ENCODE measurements around the gene TMEM176B. TPM values are rescaled to one million over a fixed set of nuclear protein-coding genes. Genes with fewer than 3 reads are reported as not detected.

Gene TMEM176B
- total and polyA plus RNA-seq, 12 donors = 1.8 to 99.1 (median 37.6) TPM

DNA sequence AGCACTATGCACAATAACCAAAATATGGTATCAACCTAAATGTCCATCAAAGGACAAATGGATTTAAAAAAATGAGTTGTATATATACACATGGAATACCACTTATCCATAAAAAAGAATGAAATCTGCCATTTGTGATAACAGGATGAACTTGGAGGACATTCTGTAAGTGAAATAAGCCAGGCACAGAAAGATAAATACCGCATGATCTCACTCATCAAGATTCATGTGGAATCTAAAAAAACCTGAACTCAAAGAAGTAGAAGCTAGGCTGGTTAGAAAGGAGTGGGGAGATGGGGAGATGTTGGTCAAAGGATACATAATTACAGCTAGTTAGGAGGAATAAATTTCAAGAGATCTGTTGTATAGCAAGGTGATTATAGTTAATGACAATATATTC is 34.9 kb upstream of the TMEM176B start:
- intact Hi-C loops (cut with DNase I) = no loop called here
- no peak overlapping the region for H3K27ac ChIP-seq
- H3K4me3 ChIP-seq = no peak overlapping the region
- no peaks in the 10 kb centered on the region for H3K9me3 ChIP-seq (replicated peaks in 1 of 3)
- TF ChIP-seq, protein P1, sequence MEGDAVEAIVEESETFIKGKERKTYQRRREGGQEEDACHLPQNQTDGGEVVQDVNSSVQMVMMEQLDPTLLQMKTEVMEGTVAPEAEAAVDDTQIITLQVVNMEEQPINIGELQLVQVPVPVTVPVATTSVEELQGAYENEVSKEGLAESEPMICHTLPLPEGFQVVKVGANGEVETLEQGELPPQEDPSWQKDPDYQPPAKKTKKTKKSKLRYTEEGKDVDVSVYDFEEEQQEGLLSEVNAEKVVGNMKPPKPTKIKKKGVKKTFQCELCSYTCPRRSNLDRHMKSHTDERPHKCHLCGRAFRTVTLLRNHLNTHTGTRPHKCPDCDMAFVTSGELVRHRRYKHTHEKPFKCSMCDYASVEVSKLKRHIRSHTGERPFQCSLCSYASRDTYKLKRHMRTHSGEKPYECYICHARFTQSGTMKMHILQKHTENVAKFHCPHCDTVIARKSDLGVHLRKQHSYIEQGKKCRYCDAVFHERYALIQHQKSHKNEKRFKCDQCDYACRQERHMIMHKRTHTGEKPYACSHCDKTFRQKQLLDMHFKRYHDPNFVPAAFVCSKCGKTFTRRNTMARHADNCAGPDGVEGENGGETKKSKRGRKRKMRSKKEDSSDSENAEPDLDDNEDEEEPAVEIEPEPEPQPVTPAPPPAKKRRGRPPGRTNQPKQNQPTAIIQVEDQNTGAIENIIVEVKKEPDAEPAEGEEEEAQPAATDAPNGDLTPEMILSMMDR (IDR thresholded peaks at IDR 0.05) = no peak
- no peak for DNase-seq
- no peaks in the 10 kb centered on the region for H3K27me3 ChIP-seq
- H3K36me3 ChIP-seq (replicated peaks in 1 of 2) = no peaks in the 10 kb centered on the region
- peaks cover 0 to 8% of the 10 kb centered on the region in 2 donors for H3K4me1 ChIP-seq (replicated peaks in 1 of 2)
- 61 to 81% (median 72%) methylated on average over 1 of the region's 1 CpG for WGBS, 4 donors

DNA sequence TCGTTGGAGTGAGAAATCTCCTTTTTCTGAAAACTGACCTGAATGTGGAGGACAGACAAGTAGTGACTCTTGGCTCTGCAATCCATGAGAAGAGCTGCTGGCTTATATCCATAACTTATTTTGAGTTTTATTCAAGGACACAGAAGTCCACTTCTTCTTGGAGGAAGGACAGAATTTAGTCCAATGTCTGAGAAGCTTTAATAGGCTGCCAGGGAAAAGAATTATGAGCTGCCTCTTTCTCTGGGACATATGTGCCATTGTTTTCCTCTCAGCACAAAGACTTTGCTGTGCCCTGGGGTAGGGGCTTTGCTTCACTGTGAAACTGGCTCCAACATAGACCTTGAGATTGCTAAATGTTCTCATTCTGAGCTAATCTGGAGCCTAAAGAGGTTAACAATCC is 31.7 kb upstream of the TMEM176B start:
- H3K4me1 ChIP-seq (replicated peaks in 1 of 2) = peaks cover 0 to 8% of the 10 kb centered on the region in 2 donors
- no peak for DNase-seq
- no peak overlapping the region for H3K27ac ChIP-seq
- intact Hi-C loops (cut with DNase I) = no loop called here
- H3K9me3 ChIP-seq (replicated peaks in 1 of 3) = no peaks in the 10 kb centered on the region
- H3K36me3 ChIP-seq (replicated peaks in 1 of 2) = no peaks in the 10 kb centered on the region
- no peak overlapping the region for H3K4me3 ChIP-seq
- no peaks in the 10 kb centered on the region for H3K27me3 ChIP-seq
- TF ChIP-seq, protein P1 (IDR thresholded peaks at IDR 0.05) = no peak
- TF ChIP-seq POLR2A (IDR thresholded peaks at IDR 0.05) = no peak
- 13 to 41% (median 34%) methylated on average over 1 of the region's 1 CpG for WGBS, 4 donors

DNA sequence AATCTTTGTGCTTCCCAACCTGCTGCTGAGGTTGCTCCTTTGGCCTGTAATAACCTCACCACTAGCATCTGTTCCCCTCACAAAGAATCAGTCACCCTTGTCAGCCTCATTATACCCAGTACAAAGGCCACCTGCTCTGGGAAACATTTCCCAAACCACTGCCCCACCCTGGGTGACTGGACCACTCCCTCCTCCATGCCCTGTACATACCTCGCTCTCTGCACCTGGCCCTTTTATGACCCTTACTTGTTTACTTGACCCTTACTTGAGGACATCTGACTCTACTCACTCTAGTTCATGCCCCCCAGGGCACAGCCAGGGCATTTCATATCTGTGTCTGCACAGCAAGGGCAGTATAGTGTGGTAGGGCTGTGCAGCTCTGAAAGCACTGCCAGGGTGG is 30.8 kb upstream of the TMEM176B start:
- DNase-seq = no peak
- Histone ChIP-seq H3K36me3 (replicated peaks in 1 of 2) (no peaks in the 10 kb centered on the region), H3K4me1 (replicated peaks in 1 of 2) (peaks cover 0 to 8% of the 10 kb centered on the region in 2 donors), H3K27ac (no peak overlapping the region), H3K4me3 (no peak overlapping the region), H3K9me3 (replicated peaks in 1 of 3) (no peaks in the 10 kb centered on the region), H3K27me3 (no peaks in the 10 kb centered on the region)
- intact Hi-C loops (cut with DNase I) = no loop called here
- TF ChIP-seq, protein P1 (IDR thresholded peaks at IDR 0.05) = no peak
- TF ChIP-seq POLR2A (IDR thresholded peaks at IDR 0.05) = no peak
- WGBS, 4 donors = 0 to 87% (median 49%) methylated on average over 1 of the region's 1 CpG

DNA sequence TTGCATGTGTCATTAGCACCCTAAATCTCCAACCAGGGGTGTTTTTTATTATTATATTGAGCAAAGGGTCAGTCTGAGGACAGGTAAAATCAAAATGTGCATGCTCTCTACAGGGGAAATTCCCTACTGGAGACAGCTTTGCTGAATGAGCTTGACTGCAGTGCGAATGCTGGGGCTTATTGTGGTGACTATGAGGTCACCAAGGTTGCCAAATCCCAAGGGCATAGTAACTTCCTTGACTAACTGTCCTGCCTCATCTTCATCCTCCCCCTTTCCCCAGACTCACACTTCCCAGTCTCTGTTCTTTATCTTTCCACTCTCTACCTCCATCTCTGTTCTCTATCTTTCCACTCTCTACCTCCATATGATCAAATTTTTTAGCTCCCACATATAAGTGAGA is 29.3 kb upstream of the TMEM176B start:
- Histone ChIP-seq H3K9me3 (replicated peaks in 1 of 3) (no peaks in the 10 kb centered on the region), H3K27me3 (no peaks in the 10 kb centered on the region), H3K36me3 (replicated peaks in 1 of 2) (no peaks in the 10 kb centered on the region), H3K4me1 (replicated peaks in 1 of 2) (peaks cover 0 to 8% of the 10 kb centered on the region in 2 donors), H3K4me3 (no peak overlapping the region), H3K27ac (no peak overlapping the region)
- intact Hi-C loops (cut with DNase I) = no loop called here
- WGBS, 4 donors = 24 to 38% (median 28%) methylated on average over 1 of the region's 1 CpG
- TF ChIP-seq, protein P1 (IDR thresholded peaks at IDR 0.05) = no peak
- no peak for TF ChIP-seq POLR2A (IDR thresholded peaks at IDR 0.05)
- no peak for DNase-seq
